MM.1S (cell line): ENCODE data around the gene HACL1.
A peak's percentile ranks its signal among the peaks of the same experiment; 100 is the strongest.

Experiments used
- CTCF ChIP-seq: fragments of 300-600 bp; sonication (generic); IDR thresholded peaks from 2 replicates; pipeline ENCODE4 v1.5.1; 2016; ENCODE audit warnings: antibody characterized with exemption, low read length, mixed read lengths
- EZH2 ChIP-seq: fragments of 300-600 bp; sonication (generic); optimal IDR thresholded peaks from 2 replicates; pipeline ENCODE3; 2017; ENCODE audit warnings: low read depth, mild to moderate bottlenecking, antibody characterized with exemption, low read length, mixed read lengths

- TF ChIP-seq CTCF (peak; percentile 62), EZH2 (no peak)
These were observed 43.8 kb downstream of the HACL1 start for GRCh38 chr3:15557511-15557946.
